GM12878 (cell line): ENCODE measurements around the gene GRIK3. TPM values are rescaled to one million over a fixed set of nuclear protein-coding genes. Genes with fewer than 3 reads are reported as not detected.

ENCODE experiments used
- ATAC-seq: fragments of 200-7000 bp; cut with Tn5 transposase; 3 replicates; pipeline ENCODE4 v1.9.1; 2020; ENCODE audit warnings: mild to moderate bottlenecking, moderate library complexity
- BruUV-seq: library from RNA; stranded (reverse); fragments of 400-500 nt; replicated peaks from 2 replicates; lab custom pipeline; 2021; lab: Mats Ljungman, UMichigan
- CTCF ChIA-PET: fragments of 300-600 bp; sonication (Branson Sonifier 250); formaldehyde crosslinking; extraction: SDS; loops from one replicate; lab custom pipeline; 2021; ENCODE audit warnings: inconsistent platforms; lab: Yijun Ruan, JAX
- POLR2A ChIA-PET: fragments of 350-600 bp; formaldehyde crosslinking; extraction: SDS; loops from one replicate; lab custom pipeline; 2021; ENCODE audit warnings: inconsistent platforms; lab: Charles Lee
- RAD21 ChIA-PET: fragments of 300-600 bp; sonication (Branson Sonifier 250); formaldehyde crosslinking; loops from one replicate; lab custom pipeline; 2023; ENCODE audit warnings: antibody characterized with exemption; ENCODE audit not compliant: unreplicated experiment; lab: Charles Lee
- SMC1A ChIA-PET: fragments of 300-600 bp; sonication (Branson Sonifier 250); formaldehyde crosslinking; loops from one replicate; lab custom pipeline; 2023; ENCODE audit not compliant: unreplicated experiment, uncharacterized antibody; lab: Charles Lee
- DNase-seq: peaks from one replicate; pipeline ENCODE4 v3.0.0-alpha.2; 2011; ENCODE audit warnings: low read depth, low spot score
- FAIRE-seq: peaks from 3 replicates; lab custom pipeline; 2011; peaks lifted over from hg19 to GRCh38; lab: Jason Lieb, UNC
- H2AFZ ChIP-seq: 2 replicates; pipeline ENCODE4 v1.6.0; 2011; ENCODE audit warnings: low read depth, low read length, control low read depth; ENCODE audit not compliant: control insufficient read depth
- H3K27ac ChIP-seq: 2 replicates; pipeline ENCODE4 v1.5.1; 2011; ENCODE audit warnings: control low read depth; ENCODE audit not compliant: control insufficient read depth, insufficient read depth
- H3K27me3 ChIP-seq, 2 experiments: replicated peaks in 1 of 2; 2 replicates each; pipeline versions ENCODE4 v1.6.0 to v1.6.1; 2011; ENCODE audit warnings: low read length in 1 of 2; ENCODE audit not compliant: control insufficient read depth in 2 of 2, insufficient read depth in 2 of 2
- H3K36me3 ChIP-seq, 2 experiments: 2 replicates each; pipeline ENCODE4 v1.5.1; 2011; ENCODE audit warnings: low read length in 1 of 2; ENCODE audit not compliant: control insufficient read depth in 2 of 2, insufficient read depth in 2 of 2
- H3K4me1 ChIP-seq: 2 replicates; pipeline ENCODE4 v1.6.1; 2011; ENCODE audit warnings: mild to moderate bottlenecking, low read length, moderate library complexity, mixed read lengths; ENCODE audit not compliant: control insufficient read depth, insufficient read depth
- H3K4me2 ChIP-seq: 2 replicates; pipeline ENCODE4 v1.6.0; 2011; ENCODE audit warnings: control low read depth; ENCODE audit not compliant: control insufficient read depth, insufficient read depth
- H3K4me3 ChIP-seq: fragments of 200-600 bp; sonication (generic); 2 replicates; pipeline ENCODE4 v1.5.1; 2016
- H3K79me2 ChIP-seq: 2 replicates; pipeline ENCODE4 v1.6.0; 2011; ENCODE audit warnings: low read length; ENCODE audit not compliant: control insufficient read depth, insufficient read depth
- H3K9ac ChIP-seq: 2 replicates; pipeline ENCODE4 v1.8.0; 2011; ENCODE audit warnings: low read length, control low read depth, mixed read lengths; ENCODE audit not compliant: control insufficient read depth, insufficient read depth
- H3K9me3 ChIP-seq: replicated peaks from 3 replicates; pipeline ENCODE4 v1.5.1; 2011; ENCODE audit warnings: mild to moderate bottlenecking, low read length; ENCODE audit not compliant: control insufficient read depth, insufficient read depth
- H4K20me1 ChIP-seq: 2 replicates; pipeline ENCODE4 v1.6.0; 2011; ENCODE audit not compliant: control insufficient read depth, insufficient read depth
- IRF3 ChIP-seq: fragments of 450-650 bp; IDR thresholded peaks from 2 replicates; pipeline ENCODE4 v1.6.1; 2014; ENCODE audit warnings: mild to moderate bottlenecking
- IRF4 ChIP-seq: IDR thresholded peaks from 2 replicates; pipeline ENCODE4 v1.6.1; 2011; ENCODE audit warnings: low read depth, low read length
- KLF5 ChIP-seq: fragments of 450-650 bp; IDR thresholded peaks from 2 replicates; pipeline ENCODE4 v1.6.1; 2014; ENCODE audit warnings: mild to moderate bottlenecking; ENCODE audit not compliant: partially characterized antibody
- MAX ChIP-seq: IDR thresholded peaks from 2 replicates; pipeline ENCODE4 v1.6.1; 2012; ENCODE audit warnings: low read depth, low read length, improper control_type of control experiment
- MTA3 ChIP-seq: IDR thresholded peaks from 2 replicates; pipeline ENCODE4 v1.6.1; 2012; ENCODE audit warnings: low read length, inconsistent platforms, borderline replicate concordance
- MYB ChIP-seq: fragments of 150-350 bp; IDR thresholded peaks from 2 replicates; pipeline ENCODE4 v1.6.1; 2014; ENCODE audit warnings: mild to moderate bottlenecking, low read depth, low read length, borderline replicate concordance
- RAD21 ChIP-seq: IDR thresholded peaks from 2 replicates; pipeline ENCODE4 v1.6.1; 2011; ENCODE audit warnings: mild to moderate bottlenecking, low read depth, low read length, moderate library complexity; ENCODE audit not compliant: insufficient read depth
- SIX5 ChIP-seq: IDR thresholded peaks from 2 replicates; pipeline ENCODE4 v1.6.1; 2011; ENCODE audit warnings: mild to moderate bottlenecking, low read depth, low read length, moderate library complexity; ENCODE audit not compliant: severe bottlenecking
- USF1 ChIP-seq: IDR thresholded peaks from 2 replicates; pipeline ENCODE4 v1.6.1; 2011; ENCODE audit warnings: borderline replicate concordance, low read depth, mild to moderate bottlenecking, moderate library complexity, mixed read lengths, low read length; ENCODE audit not compliant: insufficient read depth; ENCODE audit errors: extremely low read length
- YBX1 ChIP-seq: fragments of 450-650 bp; IDR thresholded peaks from 2 replicates; pipeline ENCODE4 v1.6.1; 2016; ENCODE audit warnings: antibody characterized with exemption
- WGBS: methylation state at CpG from one replicate; pipeline ENCODE4 v1.1.6; 2016; ENCODE audit warnings: low lambda C conversion rate; ENCODE audit not compliant: insufficient replicate concordance, insufficient coverage; ENCODE audit errors: missing lambda C conversion rate; 5-methylcytosine and 5-hydroxymethylcytosine counted together
- in situ Hi-C: fragments of 300-500 bp; cut with MboI; formaldehyde crosslinking; loops from 9 replicates; pipeline ENCODE4 v1.14.3; 2018; ENCODE audit warnings: mixed read lengths
- intact Hi-C: fragments of 100-400 bp; cut with micrococcal nuclease; formaldehyde crosslinking; loops from one replicate; pipeline ENCODE4 v1.14.2; 2022; ENCODE audit not compliant: unreplicated experiment
- polyA plus RNA-seq, 11 experiments: library from polyadenylated mRNA; depleted of rRNA in 4 of 11; unstranded in 6 of 11; stranded (reverse) in 5 of 11; fragments of >200 nt; fragmentation: Nextera tagmentation in 4 of 11; fragmentation: Illumina TruSeq in 1 of 11; extraction: Ambion mirVana in 4 of 11; extraction: Trizol in 1 of 11; gene quantifications; 1 replicate in 1 of 11; 2 replicates in 10 of 11; pipeline versions ENCODE4 v1.2.1 to v1.2.3, GENCODE V29; 2011 to 2016; ENCODE audit warnings: inconsistent platforms in 2 of 11, missing spikeins in 2 of 11, low read depth in 1 of 11
- total RNA-seq, 4 experiments: library from RNA; depleted of rRNA in 3 of 4; stranded (reverse); fragments of >200 nt in 3 of 4; fragmentation: Illumina TruSeq in 1 of 4; extraction: Trizol in 1 of 4; gene quantifications; 2 replicates each; pipeline versions ENCODE4 v1.2.1 to v1.2.3, GENCODE V29; 2013 to 2021

The GRIK3 gene
- total and polyA plus RNA-seq, 10 of the 15 experiments (the other 5 are each of a cell fraction or from before 2014, with no cell fraction given), result not detected

GRCh38 chr1:36919491-36920145 is 114.7 kb downstream of the GRIK3 start:
- POLR2A ChIA-PET, result interaction anchor here (0.6 kb wide), 1 partner anchor 216 kb away, joined by 3 read pairs; no protein-coding TSS in a partner anchor
- no peak overlapping the region for H3K9ac ChIP-seq
- RAD21 ChIA-PET, result no interaction called here
- CTCF ChIA-PET, result no interaction called here
- no TSS peak for BruUV-seq
- no peaks in the 10 kb centered on the region for H3K4me1 ChIP-seq
- no peaks in the 10 kb centered on the region for H3K79me2 ChIP-seq
- H4K20me1 ChIP-seq, result no peaks in the 10 kb centered on the region
- H3K9me3 ChIP-seq, result no peaks in the 10 kb centered on the region; the same call in 2 of the 3 replicates
- H3K4me2 ChIP-seq, result no peak overlapping the region
- DNase-seq (no peak), FAIRE-seq (no peak), ATAC-seq (no peak)
- intact Hi-C loops, result no loop called here
- H3K27ac ChIP-seq, result no peak overlapping the region
- SMC1A ChIA-PET, result no interaction called here
- in situ Hi-C loops, result no loop called here
- H3K36me3 ChIP-seq, result no peaks in the 10 kb centered on the region
- no peak overlapping the region for H3K4me3 ChIP-seq
- WGBS, result 3% methylated on average over 9 of the region's 9 CpGs
- H2AFZ ChIP-seq, result no peak overlapping the region
- TF ChIP-seq USF1, result no peak
- no peak for TF ChIP-seq IRF4
- no peak for TF ChIP-seq KLF5
- TF ChIP-seq RAD21, result no peak
- no peak for TF ChIP-seq SIX5
- TF ChIP-seq MAX, result no peak
- TF ChIP-seq YBX1, result no peak
- no peak for TF ChIP-seq MTA3
- no peak for TF ChIP-seq IRF3
- TF ChIP-seq MYB, result no peak
- TF ChIP-seq, all 136 proteins: peak for 0
- H3K27me3 ChIP-seq, result no peaks in the 10 kb centered on the region
